HepG2 (cell line): Measurements from ENCODE around the gene SELENOW.

Experiments used
- EZH2 ChIP-seq: conservative IDR thresholded peaks from 2 replicates; pipeline ENCODE4 v1.6.1; 2012; ENCODE audit warnings: mild to moderate bottlenecking, low read depth, low read length, moderate library complexity
- IKZF5 ChIP-seq: IDR thresholded peaks from 2 replicates; pipeline ENCODE4 v1.6.1; 2018; ENCODE audit warnings: missing genetic modification reagents, mild to moderate bottlenecking, missing compliant biosample characterization
- IRF2 ChIP-seq: IDR thresholded peaks from 2 replicates; pipeline ENCODE4 v1.6.1; 2018; ENCODE audit warnings: missing genetic modification reagents, missing compliant biosample characterization
- NAIF1 ChIP-seq: sonication (generic); formaldehyde crosslinking; IDR thresholded peaks from 2 replicates; pipeline ENCODE4 v1.5.0; 2020; ENCODE audit warnings: mild to moderate bottlenecking, missing genetic modification reagents, borderline replicate concordance
- NFYB ChIP-seq: sonication (generic); formaldehyde crosslinking; IDR thresholded peaks from 2 replicates; pipeline ENCODE4 v1.4.0; 2020; ENCODE audit warnings: missing genetic modification reagents
- REST ChIP-seq, 2 experiments: IDR thresholded peaks; 2 replicates each; pipeline ENCODE4 v1.6.1; 2011 to 2012; ENCODE audit warnings: low read length in 2 of 2, borderline replicate concordance in 1 of 2, low read depth in 1 of 2, mild to moderate bottlenecking in 1 of 2, moderate library complexity in 1 of 2
- SOX6 ChIP-seq, 2 experiments: fragments of 450-650 bp in 1 of 2; sonication (generic) in 1 of 2; formaldehyde crosslinking in 1 of 2; IDR thresholded peaks; 2 replicates each; pipeline versions ENCODE4 v1.4.0 to v1.6.1; 2017 to 2020; ENCODE audit warnings: antibody characterized with exemption in 1 of 2, mild to moderate bottlenecking in 1 of 2, missing genetic modification reagents in 1 of 2
- SP2 ChIP-seq: sonication (generic); formaldehyde crosslinking; IDR thresholded peaks from 2 replicates; pipeline ENCODE4 v1.5.1; 2020; ENCODE audit warnings: mild to moderate bottlenecking, missing genetic modification reagents
- SP4 ChIP-seq: sonication (generic); formaldehyde crosslinking; IDR thresholded peaks from 2 replicates; pipeline ENCODE4 v1.8.1; 2023; ENCODE audit warnings: mild to moderate bottlenecking, missing genetic modification reagents
- TCF12 ChIP-seq, 2 experiments: fragments of 450-650 bp in 1 of 2; sonication (generic) in 1 of 2; formaldehyde crosslinking in 1 of 2; IDR thresholded peaks; 2 replicates each; pipeline versions ENCODE4 v1.6.1 to v1.8.0; 2017 to 2022; ENCODE audit warnings: antibody characterized with exemption in 1 of 2, mild to moderate bottlenecking in 1 of 2, missing genetic modification reagents in 1 of 2, moderate library complexity in 1 of 2
- TCF7 ChIP-seq: sonication (generic); IDR thresholded peaks from 2 replicates; pipeline ENCODE4 v1.6.1; 2016; ENCODE audit warnings: antibody characterized with exemption, low read depth
- ZNF101 ChIP-seq: sonication (generic); formaldehyde crosslinking; IDR thresholded peaks from 2 replicates; pipeline ENCODE4 v1.4.0; 2020; ENCODE audit warnings: mild to moderate bottlenecking, low read depth, missing genetic modification reagents, borderline replicate concordance
- ZNF414 ChIP-seq: sonication (generic); formaldehyde crosslinking; IDR thresholded peaks from 2 replicates; pipeline ENCODE4 v1.5.0; 2020; ENCODE audit warnings: missing genetic modification reagents
- TF ChIP-seq, protein P1 (sequence below): sonication (generic); formaldehyde crosslinking; IDR thresholded peaks from 2 replicates; pipeline ENCODE4 v1.5.0; 2020; ENCODE audit warnings: mild to moderate bottlenecking, missing genetic modification reagents, moderate library complexity

DNA sequence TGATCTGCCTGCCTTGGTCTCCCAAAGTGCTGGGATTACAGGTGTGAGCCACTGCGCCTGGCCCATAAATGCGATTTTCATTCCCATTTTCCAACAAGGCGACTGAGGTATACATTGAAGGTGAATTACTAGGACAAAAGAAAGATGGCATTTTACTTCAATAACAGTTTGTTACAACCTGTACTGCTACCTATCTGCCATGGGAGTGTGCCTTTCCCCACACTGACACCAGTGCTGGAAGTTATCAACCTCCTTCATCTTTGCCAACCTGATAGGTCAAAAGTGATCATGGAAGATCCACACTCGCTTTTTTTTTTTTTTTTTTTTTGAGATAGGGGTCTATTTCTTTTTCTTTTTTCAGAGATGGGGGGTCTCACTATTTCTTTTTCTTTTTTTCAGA, 54.2 kb downstream of the SELENOW start:
- TF ChIP-seq TCF12 (IDR thresholded peaks at IDR 0.05) (no peak), TCF12 (CRISPR knock-in tag; IDR thresholded peaks at IDR 0.05) (no peak), SOX6 (IDR thresholded peaks at IDR 0.05) (no peak), SOX6 (CRISPR knock-in tag; IDR thresholded peaks at IDR 0.05) (no peak), NFYB (CRISPR knock-in tag) (no peak), ZNF101 (CRISPR knock-in tag) (no peak), EZH2 (no peak), SP4 (CRISPR knock-in tag) (no peak), NAIF1 (no peak), ZNF414 (no peak), REST (IDR thresholded peaks at IDR 0.05; ENCODE audit: borderline replicate concordance in 1 of 2, low read depth in 1 of 2, low read length in 2 of 2) (no peak), IKZF5 (no peak), SP2 (CRISPR knock-in tag) (no peak), IRF2 (no peak), TCF7 (no peak)
- TF ChIP-seq, protein P1, sequence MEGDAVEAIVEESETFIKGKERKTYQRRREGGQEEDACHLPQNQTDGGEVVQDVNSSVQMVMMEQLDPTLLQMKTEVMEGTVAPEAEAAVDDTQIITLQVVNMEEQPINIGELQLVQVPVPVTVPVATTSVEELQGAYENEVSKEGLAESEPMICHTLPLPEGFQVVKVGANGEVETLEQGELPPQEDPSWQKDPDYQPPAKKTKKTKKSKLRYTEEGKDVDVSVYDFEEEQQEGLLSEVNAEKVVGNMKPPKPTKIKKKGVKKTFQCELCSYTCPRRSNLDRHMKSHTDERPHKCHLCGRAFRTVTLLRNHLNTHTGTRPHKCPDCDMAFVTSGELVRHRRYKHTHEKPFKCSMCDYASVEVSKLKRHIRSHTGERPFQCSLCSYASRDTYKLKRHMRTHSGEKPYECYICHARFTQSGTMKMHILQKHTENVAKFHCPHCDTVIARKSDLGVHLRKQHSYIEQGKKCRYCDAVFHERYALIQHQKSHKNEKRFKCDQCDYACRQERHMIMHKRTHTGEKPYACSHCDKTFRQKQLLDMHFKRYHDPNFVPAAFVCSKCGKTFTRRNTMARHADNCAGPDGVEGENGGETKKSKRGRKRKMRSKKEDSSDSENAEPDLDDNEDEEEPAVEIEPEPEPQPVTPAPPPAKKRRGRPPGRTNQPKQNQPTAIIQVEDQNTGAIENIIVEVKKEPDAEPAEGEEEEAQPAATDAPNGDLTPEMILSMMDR (CRISPR knock-in tag), result no peak
